ENCODE data around the gene CFAP107. TPM values are rescaled to one million over a fixed set of nuclear protein-coding genes. Genes with fewer than 3 reads are reported as not detected.

CFAP107 gene
- total RNA-seq, 1 experiment from 2014 or later: not detected

DNA sequence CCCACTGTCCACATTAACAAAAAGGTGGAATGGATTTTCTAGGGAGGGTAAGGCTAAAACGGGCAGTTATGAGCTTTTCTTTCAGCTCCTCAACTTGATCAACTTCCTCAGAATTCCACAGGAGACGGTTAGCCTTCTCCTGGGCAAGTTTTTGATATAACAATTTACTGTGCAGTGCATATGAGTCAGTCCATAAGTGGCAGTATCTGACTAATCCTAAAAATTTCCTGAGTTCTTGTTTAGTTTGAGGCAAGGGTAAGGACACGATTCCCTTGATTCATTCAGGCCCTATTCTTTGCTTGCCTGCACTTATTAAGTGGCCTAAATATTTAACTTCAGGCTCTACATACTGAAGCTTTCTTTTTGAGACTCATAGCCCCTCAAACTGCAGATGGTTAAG, 36.3 kb upstream of the CFAP107 start:
- peaks cover 11% of the 10 kb centered on the region for H3K9me3 Mint-ChIP-seq
- H3K4me3 Mint-ChIP-seq: no peak overlapping the region
- no peaks in the 10 kb centered on the region for H3K27me3 Mint-ChIP-seq (ENCODE audit: low read depth)
- POLR2A ChIA-PET: no interaction called here
- CTCF ChIA-PET: no interaction called here
- no peak for DNase-seq (ENCODE audit: low spot score)
- no peak overlapping the region for H3K27ac Mint-ChIP-seq
- H3K4me1 Mint-ChIP-seq: peaks cover 42% of the 10 kb centered on the region
- ATAC-seq: no peak
- H3K36me3 Mint-ChIP-seq: peaks cover 9% of the 10 kb centered on the region; the same call in 1 of the 2 replicates
- TF ChIP-seq ETV6 (CRISPR knock-in tag; IDR thresholded peaks at IDR 0.05) (no peak), ELF4 (CRISPR knock-in tag; IDR thresholded peaks at IDR 0.05; ENCODE audit: low read depth) (no peak), NFATC4 (CRISPR knock-in tag; IDR thresholded peaks at IDR 0.05) (no peak), CREB1 (CRISPR knock-in tag; IDR thresholded peaks at IDR 0.05) (no peak), ZNF232 (CRISPR knock-in tag; IDR thresholded peaks at IDR 0.05) (no peak), HMGA2 (CRISPR knock-in tag; IDR thresholded peaks at IDR 0.05) (no peak), NFYB (CRISPR knock-in tag; conservative IDR thresholded peaks at IDR 0.05; ENCODE audit: low read depth) (no peak), ZBTB21 (CRISPR knock-in tag; IDR thresholded peaks at IDR 0.05; ENCODE audit: borderline replicate concordance) (no peak)
- TF ChIP-seq, protein P1, sequence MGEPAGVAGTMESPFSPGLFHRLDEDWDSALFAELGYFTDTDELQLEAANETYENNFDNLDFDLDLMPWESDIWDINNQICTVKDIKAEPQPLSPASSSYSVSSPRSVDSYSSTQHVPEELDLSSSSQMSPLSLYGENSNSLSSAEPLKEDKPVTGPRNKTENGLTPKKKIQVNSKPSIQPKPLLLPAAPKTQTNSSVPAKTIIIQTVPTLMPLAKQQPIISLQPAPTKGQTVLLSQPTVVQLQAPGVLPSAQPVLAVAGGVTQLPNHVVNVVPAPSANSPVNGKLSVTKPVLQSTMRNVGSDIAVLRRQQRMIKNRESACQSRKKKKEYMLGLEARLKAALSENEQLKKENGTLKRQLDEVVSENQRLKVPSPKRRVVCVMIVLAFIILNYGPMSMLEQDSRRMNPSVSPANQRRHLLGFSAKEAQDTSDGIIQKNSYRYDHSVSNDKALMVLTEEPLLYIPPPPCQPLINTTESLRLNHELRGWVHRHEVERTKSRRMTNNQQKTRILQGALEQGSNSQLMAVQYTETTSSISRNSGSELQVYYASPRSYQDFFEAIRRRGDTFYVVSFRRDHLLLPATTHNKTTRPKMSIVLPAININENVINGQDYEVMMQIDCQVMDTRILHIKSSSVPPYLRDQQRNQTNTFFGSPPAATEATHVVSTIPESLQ (CRISPR knock-in tag; IDR thresholded peaks at IDR 0.05): no peak
- TF ChIP-seq, protein P2, sequence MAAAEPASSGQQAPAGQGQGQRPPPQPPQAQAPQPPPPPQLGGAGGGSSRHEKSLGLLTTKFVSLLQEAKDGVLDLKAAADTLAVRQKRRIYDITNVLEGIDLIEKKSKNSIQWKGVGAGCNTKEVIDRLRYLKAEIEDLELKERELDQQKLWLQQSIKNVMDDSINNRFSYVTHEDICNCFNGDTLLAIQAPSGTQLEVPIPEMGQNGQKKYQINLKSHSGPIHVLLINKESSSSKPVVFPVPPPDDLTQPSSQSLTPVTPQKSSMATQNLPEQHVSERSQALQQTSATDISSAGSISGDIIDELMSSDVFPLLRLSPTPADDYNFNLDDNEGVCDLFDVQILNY (CRISPR knock-in tag; IDR thresholded peaks at IDR 0.05): no peak
- TF ChIP-seq, protein P3, sequence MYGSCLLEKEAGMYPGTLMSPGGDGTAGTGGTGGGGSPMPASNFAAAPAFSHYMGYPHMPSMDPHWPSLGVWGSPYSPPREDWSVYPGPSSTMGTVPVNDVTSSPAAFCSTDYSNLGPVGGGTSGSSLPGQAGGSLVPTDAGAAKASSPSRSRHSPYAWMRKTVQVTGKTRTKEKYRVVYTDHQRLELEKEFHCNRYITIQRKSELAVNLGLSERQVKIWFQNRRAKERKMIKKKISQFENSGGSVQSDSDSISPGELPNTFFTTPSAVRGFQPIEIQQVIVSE (CRISPR knock-in tag; IDR thresholded peaks at IDR 0.05; ENCODE audit: borderline replicate concordance): no peak

GRCh38 chr1:12711536-12711935, 34.5 kb upstream of the CFAP107 start:
- Mint-ChIP-seq H3K36me3 (no peaks in the 10 kb centered on the region; the same call in 1 of the 2 replicates), H3K4me1 (peaks cover 60% of the 10 kb centered on the region), H3K27ac (no peak overlapping the region), H3K27me3 (ENCODE audit: low read depth) (no peaks in the 10 kb centered on the region), H3K9me3 (peaks cover 6% of the 10 kb centered on the region; the same call in 1 of the 2 replicates), H3K4me3 (no peak overlapping the region)
- no peak for ATAC-seq
- ChIA-PET CTCF (no interaction called here), POLR2A (no interaction called here)
- no peak for DNase-seq (ENCODE audit: low spot score)
- TF ChIP-seq JAZF1 (CRISPR knock-in tag; IDR thresholded peaks at IDR 0.05) (no peak), KAT7 (CRISPR knock-in tag; IDR thresholded peaks at IDR 0.05; ENCODE audit: borderline replicate concordance) (no peak), PREB (CRISPR knock-in tag; IDR thresholded peaks at IDR 0.05; ENCODE audit: borderline replicate concordance) (no peak), ARID4B (CRISPR knock-in tag; IDR thresholded peaks at IDR 0.05; ENCODE audit: borderline replicate concordance) (no peak), EMX1 (CRISPR knock-in tag; IDR thresholded peaks at IDR 0.05) (no peak), ZNF263 (CRISPR knock-in tag; IDR thresholded peaks at IDR 0.05; ENCODE audit: low read depth) (no peak), SP1 (CRISPR knock-in tag; conservative IDR thresholded peaks at IDR 0.05) (no peak)
- TF ChIP-seq, protein P4, sequence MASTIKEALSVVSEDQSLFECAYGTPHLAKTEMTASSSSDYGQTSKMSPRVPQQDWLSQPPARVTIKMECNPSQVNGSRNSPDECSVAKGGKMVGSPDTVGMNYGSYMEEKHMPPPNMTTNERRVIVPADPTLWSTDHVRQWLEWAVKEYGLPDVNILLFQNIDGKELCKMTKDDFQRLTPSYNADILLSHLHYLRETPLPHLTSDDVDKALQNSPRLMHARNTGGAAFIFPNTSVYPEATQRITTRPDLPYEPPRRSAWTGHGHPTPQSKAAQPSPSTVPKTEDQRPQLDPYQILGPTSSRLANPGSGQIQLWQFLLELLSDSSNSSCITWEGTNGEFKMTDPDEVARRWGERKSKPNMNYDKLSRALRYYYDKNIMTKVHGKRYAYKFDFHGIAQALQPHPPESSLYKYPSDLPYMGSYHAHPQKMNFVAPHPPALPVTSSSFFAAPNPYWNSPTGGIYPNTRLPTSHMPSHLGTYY (CRISPR knock-in tag; IDR thresholded peaks at IDR 0.05): no peak
- TF ChIP-seq, protein P5, sequence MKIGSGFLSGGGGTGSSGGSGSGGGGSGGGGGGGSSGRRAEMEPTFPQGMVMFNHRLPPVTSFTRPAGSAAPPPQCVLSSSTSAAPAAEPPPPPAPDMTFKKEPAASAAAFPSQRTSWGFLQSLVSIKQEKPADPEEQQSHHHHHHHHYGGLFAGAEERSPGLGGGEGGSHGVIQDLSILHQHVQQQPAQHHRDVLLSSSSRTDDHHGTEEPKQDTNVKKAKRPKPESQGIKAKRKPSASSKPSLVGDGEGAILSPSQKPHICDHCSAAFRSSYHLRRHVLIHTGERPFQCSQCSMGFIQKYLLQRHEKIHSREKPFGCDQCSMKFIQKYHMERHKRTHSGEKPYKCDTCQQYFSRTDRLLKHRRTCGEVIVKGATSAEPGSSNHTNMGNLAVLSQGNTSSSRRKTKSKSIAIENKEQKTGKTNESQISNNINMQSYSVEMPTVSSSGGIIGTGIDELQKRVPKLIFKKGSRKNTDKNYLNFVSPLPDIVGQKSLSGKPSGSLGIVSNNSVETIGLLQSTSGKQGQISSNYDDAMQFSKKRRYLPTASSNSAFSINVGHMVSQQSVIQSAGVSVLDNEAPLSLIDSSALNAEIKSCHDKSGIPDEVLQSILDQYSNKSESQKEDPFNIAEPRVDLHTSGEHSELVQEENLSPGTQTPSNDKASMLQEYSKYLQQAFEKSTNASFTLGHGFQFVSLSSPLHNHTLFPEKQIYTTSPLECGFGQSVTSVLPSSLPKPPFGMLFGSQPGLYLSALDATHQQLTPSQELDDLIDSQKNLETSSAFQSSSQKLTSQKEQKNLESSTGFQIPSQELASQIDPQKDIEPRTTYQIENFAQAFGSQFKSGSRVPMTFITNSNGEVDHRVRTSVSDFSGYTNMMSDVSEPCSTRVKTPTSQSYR (CRISPR knock-in tag; IDR thresholded peaks at IDR 0.05): no peak

Data from WTC11 (cell line).